Stromal cell of bone marrow (primary cell): ENCODE results near the gene FTO.

ENCODE experiments used
- DNase-seq: peaks from one replicate; pipeline ENCODE4 v3.0.0-alpha.2; 2012; ENCODE audit warnings: low read depth

FTO gene

GRCh38 chr16:54055191-54055590, 351.2 kb downstream of the FTO start:
- DNase-seq: no peak

GRCh38 chr16:54055864-54056263, 351.9 kb downstream of the FTO start:
- DNase-seq: no peak

- DNase-seq: no peak
Measured at GRCh38 chr16:54056921-54057320, 353.0 kb downstream of the FTO start.

- DNase-seq: no peak
Measured at GRCh38 chr16:54059319-54059718, 355.4 kb downstream of the FTO start.

GRCh38 chr16:54060599-54061421, 356.9 kb downstream of the FTO start:
- DNase-seq: no peak

GRCh38 chr16:54061454-54061853, 357.5 kb downstream of the FTO start:
- no peak for DNase-seq

- no peak for DNase-seq
Measured at GRCh38 chr16:54062361-54063278, 358.7 kb downstream of the FTO start.

- no peak for DNase-seq
Measured at GRCh38 chr16:54063279-54063773, 359.4 kb downstream of the FTO start.

GRCh38 chr16:54066451-54067105, 362.6 kb downstream of the FTO start:
- no peak for DNase-seq

GRCh38 chr16:54067322-54068065, 363.5 kb downstream of the FTO start:
- DNase-seq: no peak

- no peak for DNase-seq
Measured at GRCh38 chr16:54068212-54068611, 364.3 kb downstream of the FTO start.

GRCh38 chr16:54069601-54070239, 365.8 kb downstream of the FTO start:
- no peak for DNase-seq

- DNase-seq: no peak
Measured at GRCh38 chr16:54070789-54071343, 366.9 kb downstream of the FTO start.

- DNase-seq: no peak
Measured at GRCh38 chr16:54071514-54071913, 367.6 kb downstream of the FTO start.

- no peak for DNase-seq
Measured at GRCh38 chr16:54072237-54072636, 368.3 kb downstream of the FTO start.

GRCh38 chr16:54073356-54073755, 369.4 kb downstream of the FTO start:
- DNase-seq: no peak

- DNase-seq: no peak
Measured at GRCh38 chr16:54075446-54075845, 371.5 kb downstream of the FTO start.

GRCh38 chr16:54076006-54076504, 372.1 kb downstream of the FTO start:
- no peak for DNase-seq

GRCh38 chr16:54077050-54077821, 373.3 kb downstream of the FTO start:
- peak; percentile 24 for DNase-seq

GRCh38 chr16:54080524-54081008, 376.6 kb downstream of the FTO start:
- DNase-seq: peak; percentile 95
